ENCODE data around the gene GNL1.

GNL1 gene

GRCh38 chr6:30544666-30545272 lies 11.5 kb downstream of the GNL1 start:
- DNase-seq (ENCODE audit: low read depth): peak; percentile 70
- no peak overlapping the region for H3K4me3 ChIP-seq (ENCODE audit: low read length)
- peak; percentile 79 for TF ChIP-seq CTCF (IDR thresholded peaks at IDR 0.05; ENCODE audit: insufficient read depth, low read depth, low read length, missing control alignments)

GRCh38 chr6:30543821-30544220 lies 12.5 kb downstream of the GNL1 start:
- TF ChIP-seq CTCF (IDR thresholded peaks at IDR 0.05; ENCODE audit: insufficient read depth, low read depth, low read length, missing control alignments): no peak
- no peak for DNase-seq (ENCODE audit: low read depth)
- no peak overlapping the region for H3K4me3 ChIP-seq (ENCODE audit: low read length)

GRCh38 chr6:30542915-30543314 lies 13.4 kb downstream of the GNL1 start:
- no peak for DNase-seq (ENCODE audit: low read depth)
- TF ChIP-seq CTCF (IDR thresholded peaks at IDR 0.05; ENCODE audit: insufficient read depth, low read depth, low read length, missing control alignments): no peak

GRCh38 chr6:30542404-30542725 lies 13.9 kb downstream of the GNL1 start:
- TF ChIP-seq CTCF (IDR thresholded peaks at IDR 0.05; ENCODE audit: insufficient read depth, low read depth, low read length, missing control alignments): no peak
- no peak overlapping the region for H3K4me3 ChIP-seq (ENCODE audit: low read length)
- DNase-seq (ENCODE audit: low read depth): no peak

More at GRCh38 chr6:30542915-30543314, 13.4 kb downstream of the GNL1 start:
- no peak overlapping the region for H3K4me3 ChIP-seq (ENCODE audit: low read length)

GRCh38 chr6:30541515-30542403 lies 14.5 kb downstream of the GNL1 start:
- peak; percentile 100 for TF ChIP-seq CTCF (IDR thresholded peaks at IDR 0.05; ENCODE audit: insufficient read depth, low read depth, low read length, missing control alignments)
- DNase-seq (ENCODE audit: low read depth): peak; percentile 89
- H3K4me3 ChIP-seq (ENCODE audit: low read length): peak overlapping the region; percentile 26

GRCh38 chr6:30537931-30538330 lies 18.4 kb downstream of the GNL1 start:
- DNase-seq (ENCODE audit: low read depth): no peak
- no peak overlapping the region for H3K4me3 ChIP-seq (ENCODE audit: low read length)
- TF ChIP-seq CTCF (IDR thresholded peaks at IDR 0.05; ENCODE audit: insufficient read depth, low read depth, low read length, missing control alignments): no peak
